ENCODE results near the gene ALDH18A1. TPM values are rescaled to one million over a fixed set of nuclear protein-coding genes. Genes with fewer than 3 reads are reported as not detected.
A peak's percentile ranks its signal among the peaks of the same experiment; 100 is the strongest.

ALDH18A1 gene
- total and polyA plus RNA-seq, 9 donors = 13.7 to 65.8 (median 38.7) TPM

DNA sequence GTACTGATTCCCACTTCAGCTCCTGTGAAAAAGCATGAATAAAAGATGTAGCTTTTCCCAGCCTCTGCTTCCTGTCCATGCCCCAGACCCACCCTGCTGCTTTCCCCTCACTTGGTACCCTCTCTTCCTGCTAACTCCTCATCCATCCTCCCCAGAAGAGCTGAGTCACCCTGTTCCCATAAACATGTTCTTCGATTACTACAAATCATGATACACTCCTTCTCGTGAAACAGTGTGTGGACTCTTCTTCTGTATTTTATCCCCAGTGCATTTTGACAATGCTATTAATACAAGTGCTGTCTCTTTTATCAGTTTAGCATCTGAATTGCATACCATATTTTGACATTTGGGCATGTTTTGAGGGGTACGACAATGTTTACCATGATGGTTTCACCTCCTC lies 49.6 kb downstream of the ALDH18A1 start:
- DNase-seq = no peak
- TF ChIP-seq EP300 (IDR thresholded peaks at IDR 0.05) = no peak
- TF ChIP-seq, protein P1, sequence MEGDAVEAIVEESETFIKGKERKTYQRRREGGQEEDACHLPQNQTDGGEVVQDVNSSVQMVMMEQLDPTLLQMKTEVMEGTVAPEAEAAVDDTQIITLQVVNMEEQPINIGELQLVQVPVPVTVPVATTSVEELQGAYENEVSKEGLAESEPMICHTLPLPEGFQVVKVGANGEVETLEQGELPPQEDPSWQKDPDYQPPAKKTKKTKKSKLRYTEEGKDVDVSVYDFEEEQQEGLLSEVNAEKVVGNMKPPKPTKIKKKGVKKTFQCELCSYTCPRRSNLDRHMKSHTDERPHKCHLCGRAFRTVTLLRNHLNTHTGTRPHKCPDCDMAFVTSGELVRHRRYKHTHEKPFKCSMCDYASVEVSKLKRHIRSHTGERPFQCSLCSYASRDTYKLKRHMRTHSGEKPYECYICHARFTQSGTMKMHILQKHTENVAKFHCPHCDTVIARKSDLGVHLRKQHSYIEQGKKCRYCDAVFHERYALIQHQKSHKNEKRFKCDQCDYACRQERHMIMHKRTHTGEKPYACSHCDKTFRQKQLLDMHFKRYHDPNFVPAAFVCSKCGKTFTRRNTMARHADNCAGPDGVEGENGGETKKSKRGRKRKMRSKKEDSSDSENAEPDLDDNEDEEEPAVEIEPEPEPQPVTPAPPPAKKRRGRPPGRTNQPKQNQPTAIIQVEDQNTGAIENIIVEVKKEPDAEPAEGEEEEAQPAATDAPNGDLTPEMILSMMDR (IDR thresholded peaks at IDR 0.05) = no peak
- no peak for TF ChIP-seq POLR2A (IDR thresholded peaks at IDR 0.05)
- no peaks in the 10 kb centered on the region for H3K27me3 ChIP-seq
- intact Hi-C loops (cut with DNase I) = loop anchor here in 1 of 4 donors (10.0 kb wide), 1 partner anchor 232 kb away; no protein-coding TSS in a partner anchor
- H3K9me3 ChIP-seq = no peaks in the 10 kb centered on the region
- H3K4me1 ChIP-seq (ENCODE audit: insufficient read depth) = no peaks in the 10 kb centered on the region
- no peak overlapping the region for H3K27ac ChIP-seq
- 40 to 53% (median 46%) methylated on average over 3 of the region's 3 CpGs for WGBS, 3 donors
- H3K36me3 ChIP-seq = no peaks in the 10 kb centered on the region
- H3K4me3 ChIP-seq = no peak overlapping the region

DNA sequence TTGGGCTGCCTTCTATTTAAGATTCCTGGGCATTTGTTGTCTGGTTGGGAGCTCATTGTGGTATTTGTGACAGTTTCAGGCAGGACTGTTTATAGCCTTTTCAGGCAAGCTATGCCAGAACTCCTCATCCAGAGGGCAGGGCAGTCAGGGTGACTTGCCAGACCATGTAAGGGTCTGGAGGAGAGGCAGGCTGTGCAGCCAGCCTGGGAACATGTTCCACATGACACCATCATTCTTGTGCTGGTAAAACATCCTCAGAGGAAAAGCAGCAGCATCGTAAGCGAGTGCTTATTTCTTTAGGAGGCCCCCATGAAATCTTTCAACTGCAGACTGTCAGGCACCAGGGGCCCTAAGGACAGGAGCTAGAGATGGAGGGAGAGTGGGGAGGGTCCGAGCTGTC lies 51.3 kb downstream of the ALDH18A1 start:
- Histone ChIP-seq H3K27ac (no peak overlapping the region), H3K4me3 (no peak overlapping the region), H3K27me3 (no peaks in the 10 kb centered on the region), H3K4me1 (ENCODE audit: insufficient read depth) (no peaks in the 10 kb centered on the region), H3K36me3 (no peaks in the 10 kb centered on the region), H3K9me3 (no peaks in the 10 kb centered on the region)
- intact Hi-C loops (cut with DNase I) = loop anchor here in 1 of 4 donors (10.0 kb wide), 1 partner anchor 230 kb away; no protein-coding TSS in a partner anchor
- DNase-seq = peak in 1 of 5 donors; percentile 21
- no peak for TF ChIP-seq POLR2A (IDR thresholded peaks at IDR 0.05)
- TF ChIP-seq, protein P1 (IDR thresholded peaks at IDR 0.05) = no peak
- TF ChIP-seq EP300 (IDR thresholded peaks at IDR 0.05) = no peak
- WGBS, 3 donors = 18 to 78% (median 70%) methylated on average over 3 of the region's 3 CpGs

DNA sequence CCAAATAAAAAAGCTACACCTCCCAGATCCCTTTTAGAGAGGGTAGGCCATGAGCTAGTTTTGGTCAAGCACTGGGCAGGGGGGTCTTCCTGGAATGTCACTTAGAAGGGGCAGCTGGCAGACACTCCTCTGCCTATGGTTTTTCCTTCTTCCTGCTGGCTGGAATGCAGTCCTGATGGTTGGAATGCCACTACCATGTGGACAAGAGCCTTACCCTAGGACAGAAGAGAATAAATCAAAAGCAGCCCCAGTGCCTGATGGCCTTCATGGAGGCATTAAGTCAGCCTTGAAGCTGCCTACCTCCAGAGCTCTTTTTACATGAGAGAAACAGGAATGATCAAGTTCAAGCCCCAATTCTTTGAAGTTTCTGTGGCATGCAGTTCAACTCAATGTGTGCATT lies 51.9 kb downstream of the ALDH18A1 start:
- intact Hi-C loops (cut with DNase I) = loop anchor here (5.0 to 10.0 kb wide), 5 partner anchors 172 to 232 kb away; no protein-coding TSS in a partner anchor
- no peaks in the 10 kb centered on the region for H3K36me3 ChIP-seq
- H3K9me3 ChIP-seq = no peaks in the 10 kb centered on the region
- H3K27me3 ChIP-seq = no peaks in the 10 kb centered on the region
- no peak for DNase-seq
- no peaks in the 10 kb centered on the region for H3K4me1 ChIP-seq (ENCODE audit: insufficient read depth)
- H3K27ac ChIP-seq = no peak overlapping the region
- H3K4me3 ChIP-seq = no peak overlapping the region
- TF ChIP-seq, protein P1 (IDR thresholded peaks at IDR 0.05) = no peak
- no peak for TF ChIP-seq POLR2A (IDR thresholded peaks at IDR 0.05)
- TF ChIP-seq EP300 (IDR thresholded peaks at IDR 0.05) = no peak

DNA sequence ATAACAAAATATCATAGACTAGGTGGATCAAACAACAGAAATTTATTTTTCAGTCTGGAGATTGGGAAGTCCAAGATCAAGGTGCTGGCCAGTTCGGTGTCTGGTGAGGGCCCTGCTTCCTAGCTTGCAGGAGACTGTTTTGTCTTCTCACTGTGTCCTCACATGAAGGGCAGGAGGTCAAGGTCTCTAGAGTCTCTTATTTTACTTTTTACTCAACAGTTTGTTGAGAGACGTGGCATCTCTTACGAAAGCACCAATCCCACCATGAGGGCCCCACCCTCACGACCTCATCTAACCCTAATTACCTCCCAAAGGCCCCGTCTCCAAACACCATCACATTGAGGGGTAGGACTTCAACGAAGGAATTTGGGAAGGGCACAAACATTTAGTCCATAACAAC lies 54.1 kb downstream of the ALDH18A1 start:
- H3K4me3 ChIP-seq = no peak overlapping the region
- intact Hi-C loops (cut with DNase I) = loop anchor here (5.0 to 10.0 kb wide), 5 partner anchors 170 to 230 kb away; no protein-coding TSS in a partner anchor
- no peaks in the 10 kb centered on the region for H3K27me3 ChIP-seq
- H3K36me3 ChIP-seq = no peaks in the 10 kb centered on the region
- TF ChIP-seq, protein P1 (IDR thresholded peaks at IDR 0.05) = no peak
- TF ChIP-seq EP300 (IDR thresholded peaks at IDR 0.05) (no peak), POLR2A (IDR thresholded peaks at IDR 0.05) (no peak)
- WGBS, 3 donors = 30 to 52% (median 36%) methylated on average over 6 of the region's 6 CpGs
- no peaks in the 10 kb centered on the region for H3K9me3 ChIP-seq
- DNase-seq = no peak
- no peak overlapping the region for H3K27ac ChIP-seq
- H3K4me1 ChIP-seq (ENCODE audit: insufficient read depth) = no peaks in the 10 kb centered on the region

Data from ovary (tissue), 9 donors.